Measurements from ENCODE around the gene DEGS1.

The DEGS1 gene

DNA sequence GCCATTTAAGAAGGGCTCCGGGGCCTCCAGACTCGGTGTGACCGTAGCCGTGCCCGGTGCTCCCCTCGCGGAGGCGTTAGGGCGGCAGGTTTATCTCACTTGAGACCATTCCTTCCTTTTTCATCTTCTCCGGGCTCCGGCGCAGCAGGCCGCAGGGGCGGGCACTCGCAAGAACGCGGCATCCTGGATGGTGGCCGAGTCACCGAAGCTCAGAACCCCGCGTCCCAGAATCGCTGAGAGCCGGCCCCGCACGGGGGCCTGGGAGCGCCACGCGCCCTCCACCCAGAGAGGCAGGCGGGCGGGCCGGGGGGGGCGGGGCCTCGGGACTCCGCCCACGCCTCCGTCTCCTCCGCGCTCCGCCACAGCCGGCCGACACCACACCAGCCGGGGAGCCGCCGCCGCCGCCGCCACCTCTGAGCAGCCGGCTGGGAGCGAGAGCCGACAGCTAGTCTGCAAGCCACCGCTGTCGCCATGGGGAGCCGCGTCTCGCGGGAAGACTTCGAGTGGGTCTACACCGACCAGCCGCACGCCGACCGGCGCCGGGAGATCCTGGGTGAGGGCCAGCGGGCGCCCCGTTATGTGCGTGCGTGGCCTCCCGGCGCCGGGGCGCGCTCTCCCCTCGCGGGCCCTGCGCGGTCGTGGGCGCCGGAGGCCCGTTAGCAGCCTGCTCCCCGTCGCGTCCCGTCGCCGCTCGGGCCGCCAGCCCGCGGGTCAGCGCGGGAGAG lies at the start of gene DEGS1:
TSS of gene DEGS1 (plus strand) at position 375 of the 725 bp plus-strand sequence. CDS start at position 472, 97 bp downstream.
- DNase-seq (ENCODE audit: low read depth) = peak; percentile 54

DNA sequence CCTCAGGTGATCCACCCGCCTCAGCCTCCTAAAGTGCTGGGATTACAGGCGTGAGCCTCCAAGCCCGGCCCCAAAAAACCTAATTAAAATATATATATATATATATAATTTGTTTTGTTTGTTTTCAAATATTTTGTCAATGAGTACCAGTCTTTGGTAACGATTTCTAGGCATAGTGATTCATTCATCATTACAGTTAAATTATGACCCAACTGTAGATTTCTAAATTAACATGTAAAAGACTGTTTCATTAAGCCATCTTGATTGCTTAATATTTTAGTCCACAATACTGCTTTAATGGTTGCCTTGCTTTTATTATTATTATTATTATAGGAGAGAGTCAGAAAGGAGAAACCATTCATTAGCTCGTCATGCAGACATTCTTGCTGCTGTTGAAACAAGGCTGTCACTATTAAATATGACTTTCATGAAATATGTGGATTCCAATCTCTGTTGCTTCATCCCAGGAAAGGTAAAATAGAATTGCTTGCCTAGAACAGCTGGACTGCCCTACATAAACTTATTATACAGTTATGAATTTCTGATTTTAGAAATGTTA lies 49.2 kb upstream of the DEGS1 start:
- DNase-seq (ENCODE audit: low read depth) = peak; percentile 39

DNA sequence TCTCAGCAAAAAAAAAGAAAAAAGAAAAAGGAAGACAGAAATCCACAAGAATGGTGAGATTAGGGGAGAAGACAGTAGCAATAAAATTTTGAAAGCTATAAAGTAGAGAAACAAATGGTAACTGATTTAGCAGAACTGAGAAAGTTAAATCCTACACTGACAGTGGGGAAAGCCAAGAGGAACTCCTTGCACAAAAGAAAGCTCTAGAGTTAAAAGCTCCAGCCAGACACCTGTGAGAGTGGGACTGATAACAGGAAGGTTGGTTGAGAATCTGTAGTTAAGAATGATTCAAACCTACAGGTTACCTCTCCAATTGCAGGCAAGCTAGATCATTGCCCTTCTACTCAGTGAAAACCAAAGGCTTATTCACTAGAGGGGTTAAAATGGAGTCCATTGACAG lies 45.5 kb upstream of the DEGS1 start:
- DNase-seq (ENCODE audit: low read depth) = no peak

DNA sequence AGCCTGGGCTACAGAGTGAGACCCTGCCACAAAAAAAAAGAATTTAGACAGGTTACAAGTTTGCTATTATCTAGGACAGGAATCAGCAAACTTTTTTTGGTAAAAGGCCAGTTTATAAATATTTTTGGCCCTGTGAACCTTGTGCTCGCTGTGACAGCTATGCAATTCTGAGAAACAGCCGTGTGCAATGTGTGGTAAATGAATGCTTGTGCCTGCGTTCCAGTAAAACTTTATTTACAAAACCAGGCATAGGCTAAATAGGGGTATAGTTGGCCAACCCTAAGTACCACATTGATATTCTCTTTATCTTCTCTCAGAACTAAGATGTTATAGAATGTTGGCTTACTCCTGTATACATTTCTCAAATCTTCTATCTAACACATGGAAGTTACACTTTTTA lies 44.8 kb upstream of the DEGS1 start:
- no peak for DNase-seq (ENCODE audit: low read depth)

DNA sequence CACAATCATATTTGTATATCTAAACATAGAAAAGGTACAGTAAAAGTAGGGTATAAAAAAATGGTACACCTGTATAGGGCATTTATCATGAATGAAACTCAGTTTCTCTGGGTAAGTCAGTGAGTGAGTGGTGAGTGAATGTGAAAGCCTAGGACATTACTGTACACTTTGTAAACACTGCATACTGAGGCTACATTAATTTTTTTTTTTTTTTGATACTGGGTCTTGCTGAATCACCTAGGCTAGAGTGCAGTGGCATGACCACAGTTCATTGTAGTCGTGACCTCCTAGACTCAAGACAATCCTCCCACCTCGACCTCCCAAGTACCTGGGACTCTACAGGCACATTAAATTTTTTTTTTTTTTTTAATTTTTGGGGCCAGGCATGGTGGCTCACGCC lies 41.3 kb upstream of the DEGS1 start:
- DNase-seq (ENCODE audit: low read depth) = no peak

DNA sequence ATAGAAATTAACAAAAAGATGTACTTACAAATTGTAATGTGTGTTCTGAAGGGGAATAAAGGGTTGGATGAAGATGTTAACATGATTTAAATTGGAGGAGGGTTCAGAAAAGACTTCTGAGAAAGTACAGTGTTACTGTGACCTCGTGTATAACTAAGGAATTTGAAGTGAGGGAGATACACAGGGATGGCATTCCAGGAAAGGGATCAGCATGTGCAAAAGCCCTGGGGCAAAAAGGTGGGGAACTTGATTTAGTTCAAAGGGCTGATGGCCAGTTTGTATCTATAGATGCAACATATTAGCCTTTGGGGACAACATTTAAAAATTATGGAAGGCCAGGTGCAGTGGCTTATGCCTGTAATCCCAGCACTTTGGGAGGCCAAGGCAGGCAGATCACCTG lies 33.3 kb upstream of the DEGS1 start:
- DNase-seq (ENCODE audit: low read depth) = no peak

DNA sequence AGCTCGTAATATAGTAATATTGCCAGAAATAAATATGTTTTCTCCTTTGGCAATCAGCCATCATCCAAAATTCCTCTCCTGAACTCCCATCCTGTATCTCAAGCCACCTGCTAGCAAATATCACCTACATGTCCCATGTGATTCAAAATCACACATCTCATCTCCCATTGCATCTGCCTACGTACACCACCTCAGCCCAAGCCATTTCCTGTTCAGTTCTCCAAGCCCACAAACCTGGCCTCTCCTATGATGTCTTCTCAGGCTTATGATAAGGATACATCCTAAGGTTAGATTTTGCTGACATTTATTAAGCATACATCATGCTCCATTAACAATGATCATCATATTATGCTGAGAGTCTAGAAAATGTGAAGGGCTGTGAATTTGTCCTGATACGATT lies 31.9 kb upstream of the DEGS1 start:
- no peak for DNase-seq (ENCODE audit: low read depth)

DNA sequence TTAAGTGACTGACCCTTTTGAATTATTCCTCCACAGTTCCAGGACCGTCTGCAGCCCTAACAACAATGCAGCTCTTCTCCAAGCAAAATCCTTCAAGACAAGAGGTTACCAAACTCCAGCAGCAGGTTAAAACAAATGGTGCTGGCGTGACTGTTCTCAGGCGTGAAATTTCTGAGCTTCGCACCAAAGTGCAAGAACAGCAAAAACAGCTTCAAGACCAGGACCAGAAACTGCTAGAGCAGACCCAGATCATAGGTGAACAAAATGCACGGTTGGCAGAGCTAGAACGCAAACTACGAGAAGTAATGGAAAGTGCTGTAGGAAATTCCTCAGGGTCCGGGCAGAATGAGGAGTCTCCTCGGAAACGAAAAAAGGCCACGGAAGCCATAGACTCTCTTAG lies 25.7 kb upstream of the DEGS1 start:
- no peak for DNase-seq (ENCODE audit: low read depth)

DNA sequence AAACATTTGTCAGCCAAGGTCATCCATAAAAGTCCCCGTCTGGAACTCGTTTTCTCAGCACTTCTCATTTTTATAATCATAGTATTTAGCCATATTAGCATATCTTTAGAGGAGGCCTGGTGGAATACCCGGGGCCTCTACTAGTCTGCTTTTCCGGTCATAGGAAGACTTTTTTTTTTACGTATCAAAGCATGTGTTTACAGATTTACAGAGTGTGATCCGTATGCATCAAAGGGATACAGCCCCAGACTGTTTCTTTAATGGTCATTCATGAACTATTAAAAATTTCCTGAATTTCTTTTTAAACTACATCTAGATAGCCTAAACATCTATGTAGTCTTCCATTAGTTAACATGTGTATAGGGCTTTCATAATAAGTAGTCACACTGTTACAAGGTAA lies 23.5 kb upstream of the DEGS1 start:
- no peak for DNase-seq (ENCODE audit: low read depth)

DNA sequence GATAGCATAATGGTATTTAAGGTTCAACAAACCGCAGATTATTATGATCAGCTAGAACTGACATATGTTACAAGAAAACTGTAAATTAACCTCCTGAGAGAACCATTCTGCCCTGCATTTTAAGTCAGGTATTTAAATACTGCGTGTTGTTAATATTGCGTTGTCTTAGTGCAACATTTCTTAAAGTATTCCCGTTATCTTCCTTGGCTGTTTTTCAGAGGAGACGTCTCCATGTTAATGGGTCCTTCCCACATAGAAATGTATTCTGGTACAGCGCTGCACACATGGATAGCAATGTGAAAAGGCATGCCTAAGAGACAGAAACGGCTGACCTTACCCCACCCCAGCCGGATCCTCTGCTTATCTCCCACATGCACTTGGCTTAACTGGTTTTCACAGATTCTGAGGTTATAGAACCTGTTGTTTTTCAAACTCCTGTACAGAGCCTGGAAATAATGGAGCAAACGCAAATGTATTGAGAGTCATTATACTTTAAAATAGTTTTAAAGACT lies 22.8 kb upstream of the DEGS1 start:
- no peak for DNase-seq (ENCODE audit: low read depth)

DNA sequence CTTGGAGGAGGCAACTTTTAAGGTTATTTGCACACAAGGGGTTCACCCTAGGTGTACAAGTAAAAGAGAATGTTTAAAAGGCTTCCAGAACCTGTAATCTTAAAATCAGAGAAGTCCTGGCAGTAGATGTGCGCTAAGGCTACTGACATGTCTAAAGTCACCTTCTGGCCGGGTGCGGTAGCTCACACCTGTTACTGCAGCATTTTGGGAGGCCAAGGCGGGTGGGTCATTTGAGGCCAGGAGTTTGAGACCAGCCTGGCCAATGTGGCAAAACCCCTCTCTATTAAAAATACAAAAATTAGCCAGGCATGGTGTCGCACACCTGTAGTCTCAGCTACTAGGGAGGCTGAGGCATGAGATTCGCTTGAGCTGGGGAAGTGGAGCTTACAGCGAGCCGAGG lies 20.3 kb upstream of the DEGS1 start:
- DNase-seq (ENCODE audit: low read depth) = no peak

DNA sequence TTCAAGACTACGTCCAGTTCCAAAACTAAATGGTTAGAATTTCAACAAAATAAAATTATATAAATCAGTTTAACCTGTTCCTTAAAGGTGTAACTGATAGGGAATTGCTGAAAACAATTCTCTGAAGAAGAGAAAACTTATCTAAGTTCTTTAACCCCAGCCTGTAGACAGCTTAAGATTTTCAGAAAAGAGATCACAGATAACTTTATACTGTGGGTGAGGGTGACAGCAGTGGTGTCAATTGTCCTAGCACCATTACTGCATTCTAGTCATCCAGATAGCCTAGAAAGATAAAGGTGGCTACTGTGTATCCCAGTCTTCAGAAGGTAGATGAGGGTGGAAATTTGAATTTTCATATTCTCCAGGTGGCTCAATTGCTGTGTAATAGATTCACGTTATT lies 19.7 kb upstream of the DEGS1 start:
- no peak for DNase-seq (ENCODE audit: low read depth)

DNA sequence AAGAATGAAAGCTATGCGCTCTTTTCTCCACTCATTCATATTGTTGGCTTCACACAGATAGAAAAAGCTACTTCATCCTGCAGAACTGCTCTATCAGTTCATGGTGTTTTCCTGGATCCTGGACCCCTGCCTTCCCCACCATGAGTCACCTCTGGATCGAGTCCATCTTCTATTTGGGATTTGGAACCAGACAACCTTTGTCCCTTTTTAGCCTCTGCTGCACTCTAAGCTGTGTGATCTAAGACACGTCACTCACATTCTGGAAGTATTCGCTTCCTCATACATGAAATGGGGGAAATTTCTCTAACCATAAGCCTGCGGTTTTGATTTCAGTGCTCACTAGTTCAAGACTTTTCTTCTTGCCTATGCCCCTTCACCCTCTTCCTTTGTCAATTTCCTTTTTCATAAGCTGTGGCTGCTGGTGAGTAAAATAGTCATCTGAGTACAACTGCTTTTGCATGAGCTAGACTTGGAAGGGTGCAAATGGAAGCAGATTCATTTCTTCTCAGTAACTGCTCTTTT lies 14.1 kb upstream of the DEGS1 start:
- DNase-seq (ENCODE audit: low read depth) = peak; percentile 84

DNA sequence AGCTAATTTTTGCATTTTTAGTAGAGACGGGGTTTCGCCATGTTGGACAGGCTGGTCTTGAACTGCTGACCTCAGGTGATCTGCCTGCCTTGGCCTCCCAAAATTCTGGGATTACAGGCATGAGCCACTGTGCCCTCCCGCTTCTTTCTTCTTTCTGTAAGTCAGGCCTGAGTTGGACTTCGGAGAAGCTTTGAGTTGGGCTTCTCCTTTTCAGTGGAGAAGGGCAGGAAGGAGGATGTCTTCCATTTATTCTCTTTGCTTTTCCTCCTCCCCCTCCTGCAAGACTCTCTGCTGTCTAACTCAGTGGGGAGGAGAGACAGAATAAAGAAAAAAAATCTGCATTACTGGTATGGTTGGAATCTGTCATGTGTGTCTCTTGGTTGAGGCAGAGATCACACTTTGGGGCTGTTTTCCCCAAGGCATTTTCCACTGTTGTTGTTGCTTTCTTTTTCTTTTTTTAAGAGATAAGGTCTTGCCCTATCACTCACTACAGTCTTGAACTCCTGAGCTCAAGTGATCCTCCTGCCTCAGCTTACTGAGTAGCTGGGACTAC lies 13.2 kb upstream of the DEGS1 start:
- no peak for DNase-seq (ENCODE audit: low read depth)

DNA sequence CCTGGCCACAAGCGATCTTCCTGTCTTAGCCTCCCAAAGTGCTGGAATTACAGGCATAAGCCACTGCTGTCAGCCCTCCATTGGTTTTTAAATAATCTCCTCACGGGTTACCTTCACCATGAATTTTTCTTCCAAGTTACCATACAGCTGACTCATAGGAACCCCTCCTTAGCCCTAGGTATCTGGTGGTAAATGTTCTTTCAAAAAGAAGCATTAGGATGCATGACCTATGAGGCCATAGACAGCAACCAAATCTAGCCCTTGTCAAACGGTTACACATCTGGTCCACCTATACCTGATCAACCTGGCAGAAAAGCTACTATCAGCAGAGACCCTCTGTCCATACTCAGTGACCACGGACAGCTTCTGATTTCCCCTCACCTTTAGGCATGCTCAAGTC lies 12.7 kb upstream of the DEGS1 start:
- no peak for DNase-seq (ENCODE audit: low read depth)

DNA sequence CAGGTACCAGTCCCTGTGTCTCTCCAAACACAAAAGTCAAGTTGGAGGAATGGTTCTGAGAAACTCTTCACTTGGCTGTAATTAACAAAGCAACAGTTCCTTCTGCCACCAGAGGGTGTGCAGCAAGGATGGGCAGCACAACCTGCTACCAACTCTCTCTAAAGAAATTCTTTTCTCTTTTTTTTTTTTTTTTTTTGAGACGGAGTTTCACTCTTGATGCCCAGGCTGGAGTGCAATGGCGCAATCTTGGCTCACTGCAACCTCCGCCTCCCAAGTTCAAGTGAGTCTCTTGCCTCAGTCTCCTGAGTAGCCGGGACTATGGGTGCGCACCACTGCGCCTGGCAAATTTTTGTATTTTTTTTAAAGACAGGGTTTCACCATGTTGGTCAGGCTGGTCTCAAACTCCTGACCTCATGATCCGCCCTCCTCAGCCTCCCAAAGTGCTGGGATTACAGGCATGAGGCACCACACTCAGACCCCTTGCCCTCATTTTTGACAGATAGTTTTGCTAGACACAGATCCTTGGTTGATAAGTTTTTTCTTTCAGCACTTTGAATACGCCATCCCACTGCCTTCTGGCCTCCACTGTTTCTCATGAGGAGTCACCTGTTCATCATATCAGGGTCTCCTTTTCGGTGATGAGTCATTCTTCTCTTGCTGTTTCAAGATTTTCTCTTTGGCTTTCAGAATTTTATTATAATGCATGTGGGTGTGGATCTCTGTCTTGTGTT lies 12.1 kb upstream of the DEGS1 start:
- peak; percentile 27 for DNase-seq (ENCODE audit: low read depth)

DNA sequence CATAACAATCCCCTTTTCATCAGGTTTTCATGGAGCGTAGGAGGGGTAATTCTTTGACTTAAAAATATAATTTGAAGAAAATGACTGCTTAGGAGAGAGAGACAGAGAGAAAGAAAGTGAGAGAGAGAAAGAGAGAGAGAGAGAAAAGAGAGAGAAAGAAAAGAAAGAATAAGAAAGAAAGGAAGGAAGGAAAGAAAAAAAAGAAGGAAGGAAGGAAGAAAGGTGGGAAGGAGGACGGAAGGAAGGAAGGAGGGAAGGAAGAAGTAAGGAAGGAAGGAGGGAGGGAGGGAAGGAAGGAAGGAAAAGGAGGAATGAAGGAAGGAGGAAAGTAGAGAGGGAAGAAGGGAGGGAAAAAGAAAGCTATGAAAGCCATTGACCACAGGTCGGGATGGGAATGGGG lies 10.8 kb upstream of the DEGS1 start:
- DNase-seq (ENCODE audit: low read depth) = no peak

DNA sequence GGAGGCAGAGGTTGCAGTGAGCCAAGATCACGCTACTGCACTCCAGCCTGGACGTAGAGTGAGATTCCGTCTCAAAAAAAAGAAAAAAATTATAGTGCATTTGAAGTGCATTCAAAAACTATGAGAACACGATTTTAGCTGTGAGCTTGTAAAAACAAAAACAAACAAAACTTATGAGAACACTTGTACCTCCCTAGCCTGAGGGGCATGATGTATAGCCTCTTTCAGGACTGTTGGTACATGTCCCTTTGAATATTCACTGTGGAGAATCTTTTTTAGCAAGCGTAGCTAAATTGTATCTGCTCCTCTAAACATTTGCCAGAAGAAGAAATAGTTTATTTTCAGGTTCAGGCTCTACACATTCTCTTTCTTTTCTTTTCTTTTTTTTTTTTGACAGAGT lies 9.5 kb upstream of the DEGS1 start:
- DNase-seq (ENCODE audit: low read depth) = no peak

DNA sequence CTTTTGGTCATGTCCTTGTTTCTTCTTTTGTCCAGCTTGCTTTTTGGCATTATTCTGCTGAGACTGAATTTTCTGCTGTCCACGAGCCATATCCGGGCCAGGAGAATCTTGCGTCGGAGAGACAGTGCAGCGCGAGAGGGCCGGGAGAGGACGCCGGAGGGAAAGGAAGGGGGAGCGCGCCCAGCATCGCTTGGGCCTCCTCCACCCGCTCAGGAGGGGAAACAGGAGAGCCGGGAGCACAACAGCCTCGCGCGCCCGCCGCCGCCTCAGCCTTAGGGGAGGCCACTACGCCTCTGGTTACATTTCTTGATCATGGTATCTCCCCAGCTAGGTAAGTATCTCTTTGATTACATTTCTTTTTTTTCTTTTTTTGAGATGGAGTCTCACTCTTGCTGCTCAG lies 7.4 kb upstream of the DEGS1 start:
- DNase-seq (ENCODE audit: low read depth) = no peak

DNA sequence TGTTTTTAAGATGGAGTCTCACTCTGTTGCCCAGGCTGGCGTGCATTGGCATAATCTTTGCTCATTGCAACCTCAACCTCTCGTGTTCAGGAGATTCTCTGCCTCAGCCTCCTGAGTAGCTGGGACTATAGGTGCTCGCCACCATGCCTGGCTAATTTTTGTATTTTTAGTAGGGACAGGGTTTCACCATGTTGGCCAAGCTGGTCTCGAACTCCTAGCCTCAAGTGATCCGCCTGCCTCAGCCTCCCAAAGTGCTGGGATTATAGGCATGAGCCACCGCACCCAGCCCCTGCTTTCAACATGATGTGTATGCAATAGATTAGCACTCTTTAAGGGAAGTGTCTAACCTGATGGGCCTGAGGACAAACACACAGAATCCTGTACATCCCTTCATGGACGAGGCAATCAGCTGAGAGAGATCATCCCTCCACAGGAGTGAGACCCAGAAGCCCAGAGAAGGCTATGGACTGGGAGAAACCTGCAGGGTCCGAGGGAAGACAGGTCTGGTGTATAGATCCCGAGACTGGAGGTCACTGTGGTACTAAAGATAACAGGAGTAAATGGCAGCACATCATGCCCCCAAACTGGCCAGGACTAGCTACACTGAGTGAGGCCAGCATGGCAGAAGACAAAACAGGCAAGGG lies 5.6 kb upstream of the DEGS1 start:
- no peak for DNase-seq (ENCODE audit: low read depth)

DNA sequence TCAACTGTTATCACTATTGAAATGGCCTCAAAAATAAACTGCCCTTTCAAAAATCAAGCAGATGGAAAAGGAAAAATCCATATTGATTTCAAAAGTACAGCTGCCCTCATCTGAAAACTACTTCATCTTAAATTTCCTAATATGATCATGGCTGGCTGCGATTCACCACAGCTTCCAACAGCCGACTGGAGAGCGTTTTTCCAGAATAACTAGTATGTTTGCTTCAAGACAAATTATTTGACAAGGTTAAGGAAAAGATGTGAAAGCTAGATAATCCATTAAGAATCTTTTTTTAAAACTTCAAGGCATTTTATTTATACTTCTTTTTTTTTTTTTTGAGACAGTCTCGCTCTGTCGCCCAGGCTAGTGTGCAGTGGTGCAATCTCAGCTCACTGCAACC lies 4.1 kb upstream of the DEGS1 start:
- no peak for DNase-seq (ENCODE audit: low read depth)

DNA sequence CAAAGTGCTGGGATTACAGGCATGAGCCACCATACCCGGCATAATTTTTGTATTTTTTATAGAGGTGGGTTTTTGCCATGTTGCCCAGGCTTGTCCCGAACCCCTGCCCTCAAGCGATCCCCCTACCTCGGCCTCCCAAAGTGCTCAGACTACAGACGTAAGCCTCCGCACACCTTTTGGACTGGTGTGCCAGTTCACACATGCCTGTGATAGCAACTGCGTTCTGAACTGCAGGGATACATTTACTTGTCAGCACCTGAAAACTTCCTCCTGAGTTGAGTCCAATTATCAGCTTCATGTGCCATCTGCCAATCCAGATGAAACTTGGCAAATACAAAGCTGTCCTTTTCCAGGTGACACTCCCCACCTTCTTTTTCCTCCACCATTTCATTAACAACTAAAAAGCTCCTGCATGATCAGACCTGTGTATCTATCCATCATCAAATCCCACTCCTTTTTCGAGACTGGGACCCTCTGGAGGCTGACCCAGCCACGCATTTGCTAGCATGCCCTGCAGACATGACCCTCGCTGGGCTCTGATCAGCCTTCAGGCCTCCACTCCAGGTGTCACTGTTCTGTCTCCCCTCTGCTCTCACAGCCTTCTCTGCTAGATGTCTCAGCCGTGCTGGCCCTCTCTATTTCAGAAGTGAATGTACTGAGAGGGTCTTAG lies 2.1 kb upstream of the DEGS1 start:
- DNase-seq (ENCODE audit: low read depth) = no peak
